ENCODE measurements around the gene NLRP6. TPM values are rescaled to one million over a fixed set of nuclear protein-coding genes. Genes with fewer than 3 reads are reported as not detected.

Gene NLRP6
- polyA plus RNA-seq, 3 donors = 0.10 to 0.51 (median 0.24) TPM

DNA sequence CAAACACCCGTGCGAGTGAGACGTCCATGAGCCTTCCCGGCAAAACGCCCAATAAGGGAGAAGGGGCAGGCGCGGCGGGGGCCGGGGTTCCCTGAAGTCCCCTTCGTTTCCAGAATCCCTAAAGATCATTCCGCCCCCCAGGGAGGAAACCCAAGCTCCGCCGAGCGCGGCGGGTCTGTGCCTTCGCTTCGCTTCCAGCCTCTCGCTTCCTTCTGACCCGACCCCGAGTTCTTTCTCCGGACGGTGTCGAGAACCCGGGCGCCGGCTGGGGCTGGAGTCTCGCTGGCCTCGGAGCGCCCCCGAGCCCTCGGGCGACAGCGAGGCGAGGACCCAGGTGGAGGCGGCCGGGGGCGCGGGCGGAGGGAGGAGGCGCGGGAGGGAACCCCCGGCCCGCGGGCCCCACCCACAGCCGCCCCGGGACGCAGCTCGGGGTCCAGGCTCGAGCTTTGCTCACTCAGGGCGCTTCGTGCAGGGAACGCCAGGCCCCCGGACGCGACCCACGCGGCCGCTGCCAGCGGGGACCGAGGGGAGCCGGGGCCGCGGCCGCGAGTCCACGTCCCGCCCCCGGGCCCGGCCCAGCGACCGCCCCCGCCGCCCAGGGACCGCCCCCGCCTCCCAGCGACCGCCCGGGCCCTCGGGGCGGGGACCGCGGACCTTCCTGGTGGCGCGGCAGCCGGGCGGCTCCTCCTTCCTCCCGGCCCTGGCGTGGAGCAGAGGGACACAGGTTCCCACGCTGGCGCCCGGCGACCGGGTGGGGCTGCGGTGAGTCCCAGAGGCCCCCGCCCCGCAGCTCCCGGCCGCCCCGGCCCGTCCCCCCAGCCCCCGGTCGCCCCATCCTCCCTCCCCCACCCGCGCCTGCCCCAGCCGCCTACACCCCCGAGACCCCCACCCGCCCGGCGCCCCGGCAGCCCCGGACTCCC, 10.5 kb downstream of the NLRP6 start, which contains the start of gene PGGHG:
Gene PGGHG, plus strand, starts transcription at position 649 of the 920 bp plus-strand sequence. CDS start 691 bp downstream, outside the sequence.
- peaks cover 4 to 9% of the 10 kb centered on the region in 2 donors for H3K36me3 Mint-ChIP-seq
- Histone ChIP-seq H2AFZ (ENCODE audit: insufficient read depth, low read depth, low read length, poor library complexity, severe bottlenecking) (peak within 1 kb of the TSS; percentile 86), H3K27me3 (ENCODE audit: control insufficient read depth in 2 of 2, insufficient read depth in 2 of 2, low read length in 2 of 2) (peaks cover 0 to 25% of the 10 kb centered on the region in 2 donors), H3K36me3 (replicated peaks in 1 of 2; ENCODE audit: control insufficient read depth in 1 of 2, insufficient read depth in 2 of 2, low read length in 2 of 2) (no peaks in the 10 kb centered on the region), H3K4me3 (replicated peaks in 1 of 3; ENCODE audit: low read depth in 2 of 3, low read length in 3 of 3) (peak within 1 kb of the TSS; percentile 48 to 70 (median 55)), H3K9me3 (replicated peaks in 1 of 2; ENCODE audit: control insufficient read depth in 1 of 2, insufficient read depth in 1 of 2, low read length in 2 of 2) (no peaks in the 10 kb centered on the region), H3K27ac (ENCODE audit: low read depth in 1 of 2, low read length in 2 of 2) (no peak within 1 kb of the TSS), H3K4me1 (ENCODE audit: control insufficient read depth in 1 of 2, insufficient read depth in 2 of 2, low read length in 2 of 2) (peaks cover 14 to 20% of the 10 kb centered on the region in 2 donors), H3K79me2 (ENCODE audit: insufficient read depth, low read length) (no peaks in the 10 kb centered on the region), H3K4me2 (replicated peaks; ENCODE audit: extremely low read depth, low read length, poor library complexity, severe bottlenecking) (peak within 1 kb of the TSS; percentile 92), H3K9ac (ENCODE audit: insufficient read depth, low read length, poor library complexity, severe bottlenecking) (peak within 1 kb of the TSS; percentile 71), H4K20me1 (ENCODE audit: insufficient read depth, low read length) (no peaks in the 10 kb centered on the region)
- DNase-seq = peak; percentile 46 to 63 (median 61)
- TF ChIP-seq, protein P1, sequence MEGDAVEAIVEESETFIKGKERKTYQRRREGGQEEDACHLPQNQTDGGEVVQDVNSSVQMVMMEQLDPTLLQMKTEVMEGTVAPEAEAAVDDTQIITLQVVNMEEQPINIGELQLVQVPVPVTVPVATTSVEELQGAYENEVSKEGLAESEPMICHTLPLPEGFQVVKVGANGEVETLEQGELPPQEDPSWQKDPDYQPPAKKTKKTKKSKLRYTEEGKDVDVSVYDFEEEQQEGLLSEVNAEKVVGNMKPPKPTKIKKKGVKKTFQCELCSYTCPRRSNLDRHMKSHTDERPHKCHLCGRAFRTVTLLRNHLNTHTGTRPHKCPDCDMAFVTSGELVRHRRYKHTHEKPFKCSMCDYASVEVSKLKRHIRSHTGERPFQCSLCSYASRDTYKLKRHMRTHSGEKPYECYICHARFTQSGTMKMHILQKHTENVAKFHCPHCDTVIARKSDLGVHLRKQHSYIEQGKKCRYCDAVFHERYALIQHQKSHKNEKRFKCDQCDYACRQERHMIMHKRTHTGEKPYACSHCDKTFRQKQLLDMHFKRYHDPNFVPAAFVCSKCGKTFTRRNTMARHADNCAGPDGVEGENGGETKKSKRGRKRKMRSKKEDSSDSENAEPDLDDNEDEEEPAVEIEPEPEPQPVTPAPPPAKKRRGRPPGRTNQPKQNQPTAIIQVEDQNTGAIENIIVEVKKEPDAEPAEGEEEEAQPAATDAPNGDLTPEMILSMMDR (IDR thresholded peaks at IDR 0.05) = no peak
- peak within 1 kb of the TSS in 3 of 7 donors; percentile 26 to 84 (median 49) for H3K27ac Mint-ChIP-seq
- peaks cover 27 to 54% (median 34%) of the 10 kb centered on the region in 3 donors for H3K27me3 Mint-ChIP-seq (ENCODE audit: low read depth in 3 of 3)
- peaks cover 0 to 9% (median 5%) of the 10 kb centered on the region in 7 donors for H3K9me3 Mint-ChIP-seq
- H3K4me3 Mint-ChIP-seq = peak within 1 kb of the TSS; percentile 82 to 95
- H3K4me1 Mint-ChIP-seq = peaks cover 17% of the 10 kb centered on the region
- WGBS (ENCODE audit: insufficient coverage) = under 1% methylated on average over 71 of the region's 112 CpGs
- intact Hi-C loops (cut with micrococcal nuclease) = loop anchor here in 1 of 2 donors (5.0 kb wide), 1 partner anchor 36 kb away; no protein-coding TSS in a partner anchor

- Mint-ChIP-seq H3K36me3 (peaks cover 8 to 11% of the 10 kb centered on the region in 2 donors), H3K9me3 (peaks cover 0 to 9% (median 5%) of the 10 kb centered on the region in 7 donors), H3K4me1 (peaks cover 17% of the 10 kb centered on the region), H3K27me3 (ENCODE audit: low read depth in 3 of 3) (peaks cover 27 to 52% (median 33%) of the 10 kb centered on the region in 3 donors), H3K27ac (peak overlapping the region in 2 of 7 donors; percentile 26 to 84), H3K4me3 (peak overlapping the region; percentile 73 to 84)
- peak overlapping the region; percentile 21 to 67 (median 21) for H3K4me3 ChIP-seq (replicated peaks in 1 of 3; ENCODE audit: low read depth in 2 of 3, low read length in 3 of 3)
- 39% methylated on average over 7 of the region's 14 CpGs for WGBS (ENCODE audit: insufficient coverage)
- H3K36me3 ChIP-seq (replicated peaks in 1 of 2; ENCODE audit: control insufficient read depth in 1 of 2, insufficient read depth in 2 of 2, low read length in 2 of 2) = no peaks in the 10 kb centered on the region
- intact Hi-C loops (cut with micrococcal nuclease) = loop anchor here in 1 of 2 donors (5.0 kb wide), 1 partner anchor 37 kb away; no protein-coding TSS in a partner anchor
- no peaks in the 10 kb centered on the region for H3K9me3 ChIP-seq (replicated peaks in 1 of 2; ENCODE audit: control insufficient read depth in 1 of 2, insufficient read depth in 1 of 2, low read length in 2 of 2)
- TF ChIP-seq, protein P1 (IDR thresholded peaks at IDR 0.05) = no peak
- DNase-seq = no peak
- no peaks in the 10 kb centered on the region for H4K20me1 ChIP-seq (ENCODE audit: insufficient read depth, low read length)
- H3K27ac ChIP-seq (ENCODE audit: low read depth in 1 of 2, low read length in 2 of 2) = no peak overlapping the region
- peak overlapping the region; percentile 9 for H3K9ac ChIP-seq (ENCODE audit: insufficient read depth, low read length, poor library complexity, severe bottlenecking)
- peaks cover 0 to 25% of the 10 kb centered on the region in 2 donors for H3K27me3 ChIP-seq (ENCODE audit: control insufficient read depth in 2 of 2, insufficient read depth in 2 of 2, low read length in 2 of 2)
- no peaks in the 10 kb centered on the region for H3K79me2 ChIP-seq (ENCODE audit: insufficient read depth, low read length)
- peak overlapping the region; percentile 57 for H2AFZ ChIP-seq (ENCODE audit: insufficient read depth, low read depth, low read length, poor library complexity, severe bottlenecking)
- peak overlapping the region; percentile 92 for H3K4me2 ChIP-seq (replicated peaks; ENCODE audit: extremely low read depth, low read length, poor library complexity, severe bottlenecking)
- H3K4me1 ChIP-seq (ENCODE audit: control insufficient read depth in 1 of 2, insufficient read depth in 2 of 2, low read length in 2 of 2) = peaks cover 14 to 20% of the 10 kb centered on the region in 2 donors
Measured at GRCh38 chr11:289398-289711, 11.1 kb downstream of the NLRP6 start.

Data from CD14-positive monocyte (primary cell).